Measurements from ENCODE around the gene HDGFL3. TPM values are rescaled to one million over a fixed set of nuclear protein-coding genes. Genes with fewer than 3 reads are reported as not detected.

Gene HDGFL3
- 1 to 10 TPM in 3 of 4 donors, under 1 TPM in 1; 1.00 to 7.1 (median 4.1) TPM for total RNA-seq

- in situ Hi-C loops (cut with MboI; ENCODE audit: low sequenced_read_pairs in 4 of 4), result no loop called here
- intact Hi-C loops (cut with DNase I; ENCODE audit: low total_unique reads), result loop anchor here (5.0 kb wide), 1 partner anchor 196 kb away; the partner anchor contains the start of gene C15orf40
- Histone ChIP-seq H3K27ac (peak within 1 kb of the TSS; percentile 65 to 79 (median 76)), H3K9me3 (no peaks in the 10 kb centered on the region), H3K4me1 (peaks cover 7 to 9% of the 10 kb centered on the region in 2 donors), H3K27me3 (peaks cover 10 to 27% (median 23%) of the 10 kb centered on the region in 3 donors), H3K4me3 (peak within 1 kb of the TSS; percentile 65 to 91 (median 75)), H3K36me3 (no peaks in the 10 kb centered on the region)
- DNase-seq (peak; percentile 17 to 31), ATAC-seq (peak; percentile 61 to 67)
- TF ChIP-seq CTCF (IDR thresholded peaks at IDR 0.05 in 4 of 5, conservative IDR thresholded peaks at IDR 0.05 in 1 of 5) (no peak), POLR2A (IDR thresholded peaks at IDR 0.05) (no peak)
Observed at GRCh38 chr15:83207660-83208366, at the start of gene HDGFL3. TSS of gene HDGFL3 (minus strand) at chr15:83207823. CDS start at chr15:83207414, 409 bp downstream.

- Histone ChIP-seq H3K27ac (no peak overlapping the region), H3K27me3 (peaks cover 5 to 22% (median 9%) of the 10 kb centered on the region in 3 donors), H3K9me3 (no peaks in the 10 kb centered on the region), H3K4me1 (no peaks in the 10 kb centered on the region), H3K4me3 (no peak overlapping the region), H3K36me3 (no peaks in the 10 kb centered on the region)
- DNase-seq (no peak), ATAC-seq (no peak)
- in situ Hi-C loops (cut with MboI; ENCODE audit: low sequenced_read_pairs in 4 of 4), result loop anchor here in 2 of 4 donors (5.0 to 25.0 kb wide), 2 partner anchors 307 to 312 kb away; no protein-coding TSS in a partner anchor
- TF ChIP-seq CTCF (IDR thresholded peaks at IDR 0.05 in 4 of 5, conservative IDR thresholded peaks at IDR 0.05 in 1 of 5) (no peak), POLR2A (IDR thresholded peaks at IDR 0.05) (no peak)
- intact Hi-C loops (cut with DNase I; ENCODE audit: low total_unique reads), result no loop called here
Observed at GRCh38 chr15:83250781-83251180, 43.2 kb upstream of the HDGFL3 start.

GRCh38 chr15:83249030-83249343 is 41.4 kb upstream of the HDGFL3 start:
- in situ Hi-C loops (cut with MboI; ENCODE audit: low sequenced_read_pairs in 4 of 4) (loop anchor here in 1 of 4 donors (25.0 kb wide), 1 partner anchor 313 kb away; no protein-coding TSS in a partner anchor), intact Hi-C loops (cut with DNase I; ENCODE audit: low total_unique reads) (loop anchor here (2.0 to 5.0 kb wide), 2 partner anchors 132 to 308 kb away; no protein-coding TSS in a partner anchor)
- H3K36me3 ChIP-seq, result no peaks in the 10 kb centered on the region
- no peaks in the 10 kb centered on the region for H3K9me3 ChIP-seq
- no peak for DNase-seq
- H3K4me1 ChIP-seq, result no peaks in the 10 kb centered on the region
- TF ChIP-seq POLR2A (IDR thresholded peaks at IDR 0.05), result no peak
- TF ChIP-seq CTCF (IDR thresholded peaks at IDR 0.05 in 4 of 5, conservative IDR thresholded peaks at IDR 0.05 in 1 of 5), result no peak
- no peak for ATAC-seq
- no peak overlapping the region for H3K4me3 ChIP-seq
- peaks cover 5 to 22% (median 9%) of the 10 kb centered on the region in 3 donors for H3K27me3 ChIP-seq
- H3K27ac ChIP-seq, result no peak overlapping the region

DNA sequence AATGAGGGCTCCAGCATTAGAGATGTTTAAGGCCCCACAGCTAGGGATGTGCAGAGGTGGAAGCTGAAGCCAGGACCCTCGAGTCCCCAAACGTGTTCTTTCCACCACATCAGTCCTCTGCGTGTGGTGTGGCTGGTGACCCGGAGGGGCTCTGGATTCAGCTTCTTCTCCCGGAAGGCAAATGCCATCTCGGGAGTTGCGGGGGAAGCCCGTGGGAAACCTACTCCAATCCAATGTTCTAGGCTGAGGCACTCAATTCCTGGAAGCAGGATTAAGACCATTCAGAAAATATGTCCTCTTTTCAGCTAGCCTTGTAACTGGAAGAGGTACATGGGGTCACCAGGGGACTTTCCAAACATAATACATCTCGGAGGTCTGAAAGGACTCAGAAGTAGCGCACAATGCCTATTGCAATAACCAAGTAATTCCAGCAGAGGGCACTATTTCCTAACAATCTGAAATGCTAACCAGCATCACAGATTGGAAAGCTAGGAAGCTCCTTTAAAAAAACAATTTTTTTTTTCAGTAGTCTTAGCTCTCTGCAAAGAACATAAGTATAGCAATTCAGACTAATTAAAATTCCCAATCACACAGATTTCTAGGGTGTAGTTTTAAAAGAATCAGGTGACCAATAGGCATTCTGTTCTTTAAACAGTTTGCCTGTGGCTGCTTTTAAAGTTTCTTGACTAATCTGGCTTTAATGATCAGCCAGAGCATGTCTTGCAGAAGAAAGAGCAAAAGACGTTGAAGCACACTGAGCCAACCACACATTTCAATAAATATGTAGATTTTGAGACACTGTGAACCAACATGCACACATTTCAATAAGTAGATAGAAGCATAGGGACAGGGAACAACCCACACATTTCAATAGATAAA is 40.8 kb upstream of the HDGFL3 start:
- Histone ChIP-seq H3K4me1 (no peaks in the 10 kb centered on the region), H3K27ac (no peak overlapping the region), H3K9me3 (no peaks in the 10 kb centered on the region), H3K4me3 (no peak overlapping the region), H3K36me3 (no peaks in the 10 kb centered on the region), H3K27me3 (peaks cover 5 to 22% (median 9%) of the 10 kb centered on the region in 3 donors)
- DNase-seq, result no peak
- TF ChIP-seq POLR2A (IDR thresholded peaks at IDR 0.05), result no peak
- TF ChIP-seq CTCF (IDR thresholded peaks at IDR 0.05 in 4 of 5, conservative IDR thresholded peaks at IDR 0.05 in 1 of 5), result peak; percentile 67 to 89 (median 71)
- peak in 1 of 2 donors; percentile 61 for ATAC-seq
- intact Hi-C loops (cut with DNase I; ENCODE audit: low total_unique reads) (loop anchor here (2.0 to 5.0 kb wide), 2 partner anchors 132 to 309 kb away; no protein-coding TSS in a partner anchor), in situ Hi-C loops (cut with MboI; ENCODE audit: low sequenced_read_pairs in 4 of 4) (loop anchor here in 1 of 4 donors (25.0 kb wide), 1 partner anchor 314 kb away; no protein-coding TSS in a partner anchor)
